Measurements from ENCODE around the gene MYL5.
"Not testable (repeated sequence)": the region's sequence is repeated elsewhere in the genome, so short reads cannot be mapped to it uniquely, and the experiment has no call there.

Gene MYL5

DNA sequence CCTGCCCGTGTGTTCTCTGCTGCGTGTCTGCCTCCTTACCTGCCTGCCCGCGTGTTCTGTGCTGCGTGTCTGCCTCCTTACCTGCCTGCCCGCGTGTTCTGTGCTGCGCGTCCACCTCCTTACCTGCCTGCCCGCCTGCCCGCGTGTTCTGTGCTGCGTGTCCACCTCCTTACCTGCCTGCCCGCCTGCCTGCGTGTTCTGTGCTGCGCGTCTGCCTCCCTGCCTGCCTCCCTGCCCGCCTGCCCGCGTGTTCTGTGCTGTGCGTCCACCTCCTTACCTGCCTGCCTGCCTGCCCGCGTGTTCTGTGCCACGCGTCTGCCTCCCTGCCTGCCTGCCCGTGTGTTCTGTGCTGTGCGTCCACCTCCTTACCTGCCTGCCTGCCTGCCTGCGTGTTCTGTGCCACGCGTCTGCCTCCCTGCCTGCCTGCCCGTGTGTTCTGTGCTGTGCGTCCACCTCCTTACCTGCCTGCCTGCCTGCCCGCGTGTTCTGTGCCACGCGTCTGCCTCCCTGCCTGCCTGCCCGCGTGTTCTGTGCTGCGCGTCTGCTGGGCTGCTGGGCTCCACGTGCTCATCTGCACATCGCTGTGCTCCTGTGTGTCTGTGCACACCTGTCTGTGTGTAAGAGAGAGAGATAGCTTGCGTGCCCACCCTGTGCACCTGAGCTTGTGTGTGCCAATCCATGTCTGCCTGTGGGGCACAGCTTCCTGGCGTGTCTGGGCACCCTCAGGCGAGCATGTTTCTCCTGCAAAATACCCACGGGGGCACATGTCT, 39.1 kb upstream of the MYL5 start:
- not testable (repeated sequence) for H3K27ac ChIP-seq (ENCODE audit: low read depth, low read length)

DNA sequence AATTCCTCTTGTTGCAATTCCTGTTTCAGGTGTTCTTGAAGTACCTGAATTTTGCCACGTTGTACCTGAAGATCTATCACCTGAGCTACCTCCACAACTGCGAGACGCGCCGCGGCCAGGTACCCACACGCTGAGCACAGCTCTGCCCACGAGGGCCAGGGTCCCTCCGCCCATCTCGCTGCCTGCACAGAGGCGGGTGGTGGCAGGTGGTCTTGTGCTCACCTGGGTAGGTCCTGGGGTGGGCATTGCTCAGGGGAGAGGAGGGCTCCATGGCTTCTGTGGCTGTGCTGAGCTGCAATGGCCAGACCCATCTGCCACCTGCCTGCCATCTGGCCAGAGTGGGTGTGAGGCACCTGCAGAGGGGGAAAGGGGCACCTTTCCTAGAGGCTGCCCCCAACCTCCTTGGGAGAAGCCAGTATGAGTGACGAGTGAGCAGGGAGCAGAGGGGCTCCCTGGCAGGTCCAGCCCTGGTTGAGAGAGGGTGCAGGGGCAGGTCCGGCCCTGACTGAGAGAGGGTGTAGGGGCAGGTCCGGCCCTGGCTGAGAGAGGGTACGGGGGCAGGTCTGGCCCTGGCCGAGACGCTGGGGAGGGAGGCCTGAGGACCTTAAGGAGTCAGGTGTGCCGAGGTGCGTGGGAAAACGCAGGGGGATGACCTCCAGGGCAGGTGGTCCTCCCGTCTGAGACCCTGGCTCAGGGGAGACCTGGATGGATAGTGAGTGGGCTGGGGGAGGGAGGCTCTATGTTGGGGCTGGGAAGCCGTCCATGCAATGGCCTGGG, 38.3 kb upstream of the MYL5 start:
- Histone ChIP-seq H3K27me3 (ENCODE audit: insufficient read depth, low read length, poor library complexity) (no peaks in the 10 kb centered on the region), H3K4me1 (ENCODE audit: control insufficient read depth, low read depth, low read length) (no peaks in the 10 kb centered on the region), H3K9ac (ENCODE audit: low read length) (no peak overlapping the region), H3K4me2 (ENCODE audit: low read length) (no peak overlapping the region), H3K79me1 (ENCODE audit: low read length) (no peaks in the 10 kb centered on the region), H2BK120ac (ENCODE audit: low read depth, low read length) (no peak overlapping the region), H4K8ac (ENCODE audit: low read depth, low read length) (no peak overlapping the region), H3K79me2 (ENCODE audit: control insufficient read depth, insufficient read depth, low read length) (no peaks in the 10 kb centered on the region), H2AK5ac (ENCODE audit: low read length) (no peak overlapping the region), H3K18ac (ENCODE audit: low read length) (no peak overlapping the region), H2BK15ac (replicated peaks; ENCODE audit: low read depth) (no peak overlapping the region), H3K4ac (ENCODE audit: low read depth, low read length) (no peak overlapping the region), H3K4me3 (ENCODE audit: low read length) (no peak overlapping the region), H4K5ac (ENCODE audit: low read length) (no peak overlapping the region), H3K36me3 (ENCODE audit: control insufficient read depth, insufficient read depth, low read length) (no peaks in the 10 kb centered on the region), H3K27ac (ENCODE audit: low read depth, low read length) (no peak overlapping the region), H3K23ac (ENCODE audit: low read length) (no peak overlapping the region), H2BK5ac (ENCODE audit: low read length) (no peak overlapping the region), H3K56ac (ENCODE audit: low read length) (no peak overlapping the region)
- no peak for DNase-seq
- no CpG with 5 or more reads among the region's 22 CpGs for WGBS (ENCODE audit: extremely low coverage, insufficient coverage, low lambda C conversion rate)

More for the DNA sequence above, 39.1 kb upstream of the MYL5 start:
- H3K4me3 ChIP-seq (ENCODE audit: low read length); H4K8ac ChIP-seq (ENCODE audit: low read depth, low read length); H3K4me1 ChIP-seq (ENCODE audit: control insufficient read depth, low read depth, low read length); H3K4ac ChIP-seq (ENCODE audit: low read depth, low read length); H3K79me2 ChIP-seq (ENCODE audit: control insufficient read depth, insufficient read depth, low read length); H2AK5ac ChIP-seq (ENCODE audit: low read length); H3K4me2 ChIP-seq (ENCODE audit: low read length); H3K18ac ChIP-seq (ENCODE audit: low read length); H3K56ac ChIP-seq (ENCODE audit: low read length); H3K79me1 ChIP-seq (ENCODE audit: low read length); H4K5ac ChIP-seq (ENCODE audit: low read length); H3K36me3 ChIP-seq (ENCODE audit: control insufficient read depth, insufficient read depth, low read length); H3K9ac ChIP-seq (ENCODE audit: low read length); H2BK120ac ChIP-seq (ENCODE audit: low read depth, low read length); H3K27me3 ChIP-seq (ENCODE audit: insufficient read depth, low read length, poor library complexity); DNase-seq; H2BK5ac ChIP-seq (ENCODE audit: low read length); H2BK15ac ChIP-seq (replicated peaks; ENCODE audit: low read depth); H3K23ac ChIP-seq (ENCODE audit: low read length): not testable (repeated sequence)
- no CpG with 5 or more reads among the region's 46 CpGs for WGBS (ENCODE audit: extremely low coverage, insufficient coverage, low lambda C conversion rate)

DNA sequence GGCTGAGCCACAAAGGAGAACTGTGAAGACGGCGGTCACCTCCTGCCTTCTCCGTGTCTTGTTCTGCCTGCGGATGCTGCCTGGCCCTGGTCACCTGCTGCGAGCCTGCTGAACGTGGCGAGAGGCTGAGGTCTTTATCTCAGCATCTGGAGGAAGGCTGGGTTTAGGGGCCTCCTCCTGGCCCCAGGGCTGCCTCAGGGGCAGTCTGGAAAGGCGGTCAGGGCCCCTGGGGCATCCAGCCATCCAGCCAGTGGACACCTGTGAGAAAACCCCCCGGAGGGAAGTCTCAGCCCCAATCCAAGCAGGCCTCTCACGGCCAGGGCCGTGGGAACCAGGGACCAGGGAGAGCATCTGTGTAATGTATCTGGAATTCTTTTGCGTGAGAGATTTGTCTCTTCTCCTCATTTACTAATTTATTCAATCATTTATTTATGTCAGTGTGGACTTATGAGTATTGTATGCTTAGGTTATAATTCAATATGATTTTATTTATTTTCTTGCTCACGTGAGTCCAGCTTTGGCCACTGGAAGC, 37.6 kb upstream of the MYL5 start:
- Histone ChIP-seq H3K27me3 (ENCODE audit: insufficient read depth, low read length, poor library complexity) (no peaks in the 10 kb centered on the region), H3K18ac (ENCODE audit: low read length) (no peak overlapping the region), H3K56ac (ENCODE audit: low read length) (no peak overlapping the region), H3K4me1 (ENCODE audit: control insufficient read depth, low read depth, low read length) (no peaks in the 10 kb centered on the region), H2BK5ac (ENCODE audit: low read length) (no peak overlapping the region), H3K23ac (ENCODE audit: low read length) (no peak overlapping the region), H3K9ac (ENCODE audit: low read length) (no peak overlapping the region), H2BK120ac (ENCODE audit: low read depth, low read length) (no peak overlapping the region), H4K8ac (ENCODE audit: low read depth, low read length) (no peak overlapping the region), H3K79me1 (ENCODE audit: low read length) (no peaks in the 10 kb centered on the region), H3K4me2 (ENCODE audit: low read length) (no peak overlapping the region), H3K36me3 (ENCODE audit: control insufficient read depth, insufficient read depth, low read length) (no peaks in the 10 kb centered on the region), H2AK5ac (ENCODE audit: low read length) (no peak overlapping the region), H3K79me2 (ENCODE audit: control insufficient read depth, insufficient read depth, low read length) (no peaks in the 10 kb centered on the region), H4K5ac (ENCODE audit: low read length) (no peak overlapping the region), H3K27ac (ENCODE audit: low read depth, low read length) (no peak overlapping the region), H3K4me3 (ENCODE audit: low read length) (no peak overlapping the region), H2BK15ac (replicated peaks; ENCODE audit: low read depth) (no peak overlapping the region), H3K4ac (ENCODE audit: low read depth, low read length) (no peak overlapping the region)
- WGBS (ENCODE audit: extremely low coverage, insufficient coverage, low lambda C conversion rate) = no CpG with 5 or more reads among the region's 13 CpGs
- DNase-seq = no peak

DNA sequence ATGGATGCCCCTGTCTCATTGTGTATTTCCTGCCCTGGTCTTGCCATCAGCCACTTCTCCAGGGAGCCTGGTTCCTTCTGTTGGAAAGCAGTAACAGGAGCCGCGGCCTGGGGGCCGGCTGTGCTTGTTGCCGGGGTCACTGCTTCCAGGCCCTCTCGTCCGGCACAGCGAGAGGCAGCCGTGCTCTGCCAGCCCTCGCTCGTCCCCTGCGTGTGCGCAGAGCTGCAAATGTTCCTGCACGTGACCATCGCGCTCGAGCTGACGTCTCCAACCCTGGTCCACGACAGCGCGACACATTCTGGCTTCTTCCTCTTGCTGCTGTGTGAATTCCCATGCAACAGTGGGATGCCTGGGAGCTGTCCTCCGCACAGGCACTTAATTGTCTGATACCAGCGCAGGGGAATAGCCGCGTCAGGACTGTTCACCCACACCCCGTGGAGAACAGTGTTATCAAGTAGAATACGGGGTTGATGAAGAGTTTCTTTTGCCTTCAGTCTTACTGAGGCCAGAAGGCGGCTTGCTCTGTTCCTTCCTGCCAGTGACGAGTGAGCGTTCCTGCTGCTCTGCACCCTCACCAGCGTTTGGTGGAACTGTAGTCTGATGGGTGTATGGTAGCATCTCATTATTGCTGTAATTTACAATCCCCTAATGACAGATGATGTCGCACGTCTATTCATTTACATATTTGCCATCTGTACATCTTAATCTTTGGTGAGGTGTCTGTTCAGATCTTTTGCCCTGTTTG, 36.6 kb upstream of the MYL5 start:
- Histone ChIP-seq H3K4me2 (ENCODE audit: low read length) (no peak overlapping the region), H3K56ac (ENCODE audit: low read length) (no peak overlapping the region), H3K4me3 (ENCODE audit: low read length) (no peak overlapping the region), H3K27ac (ENCODE audit: low read depth, low read length) (no peak overlapping the region), H3K4me1 (ENCODE audit: control insufficient read depth, low read depth, low read length) (no peaks in the 10 kb centered on the region), H2BK15ac (replicated peaks; ENCODE audit: low read depth) (no peak overlapping the region), H3K27me3 (ENCODE audit: insufficient read depth, low read length, poor library complexity) (no peaks in the 10 kb centered on the region), H3K79me1 (ENCODE audit: low read length) (no peaks in the 10 kb centered on the region), H3K79me2 (ENCODE audit: control insufficient read depth, insufficient read depth, low read length) (no peaks in the 10 kb centered on the region), H4K5ac (ENCODE audit: low read length) (no peak overlapping the region), H3K18ac (ENCODE audit: low read length) (no peak overlapping the region), H4K8ac (ENCODE audit: low read depth, low read length) (no peak overlapping the region), H2BK120ac (ENCODE audit: low read depth, low read length) (no peak overlapping the region), H3K9ac (ENCODE audit: low read length) (no peak overlapping the region), H3K23ac (ENCODE audit: low read length) (no peak overlapping the region), H3K36me3 (ENCODE audit: control insufficient read depth, insufficient read depth, low read length) (no peaks in the 10 kb centered on the region), H2BK5ac (ENCODE audit: low read length) (no peak overlapping the region), H3K4ac (ENCODE audit: low read depth, low read length) (no peak overlapping the region), H2AK5ac (ENCODE audit: low read length) (no peak overlapping the region)
- no CpG with 5 or more reads among the region's 32 CpGs for WGBS (ENCODE audit: extremely low coverage, insufficient coverage, low lambda C conversion rate)
- DNase-seq = no peak

DNA sequence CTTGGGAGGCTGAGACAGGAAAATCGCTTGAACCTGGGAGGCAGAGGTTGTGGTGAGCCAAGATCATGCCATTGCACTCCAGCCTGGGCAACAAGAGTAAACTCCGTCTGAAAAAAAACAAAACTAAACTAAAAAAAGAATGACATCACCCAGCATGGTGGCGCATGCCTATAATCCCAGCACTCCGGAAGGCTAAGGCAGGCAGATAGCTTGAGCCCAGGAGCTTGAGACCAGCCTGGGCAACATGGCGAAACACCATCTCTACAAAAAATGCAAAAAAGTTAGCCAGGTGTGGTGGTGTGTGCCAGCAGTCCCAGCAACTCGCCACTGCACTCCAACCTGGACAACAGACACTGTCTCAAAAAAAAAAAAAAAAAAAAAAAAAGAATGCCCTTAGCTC, 32.0 kb upstream of the MYL5 start:
- not testable (repeated sequence) for H3K36me3 ChIP-seq (ENCODE audit: control insufficient read depth, insufficient read depth, low read length); H3K56ac ChIP-seq (ENCODE audit: low read length); H3K4me2 ChIP-seq (ENCODE audit: low read length); H3K9ac ChIP-seq (ENCODE audit: low read length); H3K18ac ChIP-seq (ENCODE audit: low read length); H3K79me1 ChIP-seq (ENCODE audit: low read length); H3K23ac ChIP-seq (ENCODE audit: low read length); H4K5ac ChIP-seq (ENCODE audit: low read length); H3K27ac ChIP-seq (ENCODE audit: low read depth, low read length); H4K8ac ChIP-seq (ENCODE audit: low read depth, low read length); H2BK5ac ChIP-seq (ENCODE audit: low read length); H2BK120ac ChIP-seq (ENCODE audit: low read depth, low read length); DNase-seq; H3K4ac ChIP-seq (ENCODE audit: low read depth, low read length); H3K27me3 ChIP-seq (ENCODE audit: insufficient read depth, low read length, poor library complexity); H2BK15ac ChIP-seq (replicated peaks; ENCODE audit: low read depth); H3K4me1 ChIP-seq (ENCODE audit: control insufficient read depth, low read depth, low read length); H2AK5ac ChIP-seq (ENCODE audit: low read length); H3K4me3 ChIP-seq (ENCODE audit: low read length); H3K79me2 ChIP-seq (ENCODE audit: control insufficient read depth, insufficient read depth, low read length)
- no CpG with 5 or more reads among the region's 6 CpGs for WGBS (ENCODE audit: extremely low coverage, insufficient coverage, low lambda C conversion rate)

Measured in mesendoderm (in vitro differentiated cells).